AG09309 (cell line): ENCODE measurements around the gene CTDNEP1.

ENCODE experiments used
- DNase-seq: peaks from one replicate; pipeline ENCODE4 v3.0.0-alpha.2; 2010; ENCODE audit warnings: low read depth
- H3K4me3 ChIP-seq: 2 replicates; pipeline ENCODE4 v1.5.1; 2011; ENCODE audit warnings: mild to moderate bottlenecking, low read depth, low read length, moderate library complexity; ENCODE audit not compliant: control insufficient read depth
- CTCF ChIP-seq: IDR thresholded peaks from 2 replicates; pipeline ENCODE4 v1.5.1; 2011; ENCODE audit warnings: mild to moderate bottlenecking, low read depth, low read length, inconsistent platforms; ENCODE audit not compliant: insufficient read depth, control insufficient read depth; ENCODE audit errors: missing control alignments

CTDNEP1 gene

GRCh38 chr17:7241090-7241733, 10.3 kb downstream of the CTDNEP1 start:
- H3K4me3 ChIP-seq = peak overlapping the region; percentile 67
- no peak for DNase-seq
- TF ChIP-seq CTCF = no peak

DNA sequence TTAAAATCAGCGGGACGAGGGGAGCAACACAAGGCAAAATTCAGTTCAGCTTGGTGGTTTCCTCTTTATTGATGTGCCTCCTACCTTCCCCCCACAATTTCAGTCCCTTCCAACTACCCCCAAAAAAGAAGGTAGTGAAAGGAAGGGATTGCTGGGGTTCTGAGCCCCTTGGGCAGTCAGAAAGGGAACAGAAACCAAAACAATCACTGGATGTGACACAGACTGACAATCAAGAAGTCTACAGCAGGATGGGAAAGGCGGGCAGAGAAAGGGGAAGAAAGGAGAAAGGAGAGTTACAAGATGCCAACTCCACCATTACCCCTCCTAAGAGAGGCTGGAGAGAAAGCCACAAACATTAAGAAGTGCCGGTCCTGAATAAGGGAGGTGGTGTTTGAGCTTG, 11.2 kb downstream of the CTDNEP1 start:
- no peak for TF ChIP-seq CTCF
- no peak for DNase-seq

GRCh38 chr17:7239091-7240027, 12.2 kb downstream of the CTDNEP1 start, which contains the start of gene PHF23:
PHF23 (minus strand) TSS chr17:7239457; CDS start chr17:7239279, 178 bp downstream.
- peak; percentile 98 for DNase-seq
- no peak for TF ChIP-seq CTCF

More for the DNA sequence above, 11.2 kb downstream of the CTDNEP1 start:
- H3K4me3 ChIP-seq = peak overlapping the region; percentile 67

DNA sequence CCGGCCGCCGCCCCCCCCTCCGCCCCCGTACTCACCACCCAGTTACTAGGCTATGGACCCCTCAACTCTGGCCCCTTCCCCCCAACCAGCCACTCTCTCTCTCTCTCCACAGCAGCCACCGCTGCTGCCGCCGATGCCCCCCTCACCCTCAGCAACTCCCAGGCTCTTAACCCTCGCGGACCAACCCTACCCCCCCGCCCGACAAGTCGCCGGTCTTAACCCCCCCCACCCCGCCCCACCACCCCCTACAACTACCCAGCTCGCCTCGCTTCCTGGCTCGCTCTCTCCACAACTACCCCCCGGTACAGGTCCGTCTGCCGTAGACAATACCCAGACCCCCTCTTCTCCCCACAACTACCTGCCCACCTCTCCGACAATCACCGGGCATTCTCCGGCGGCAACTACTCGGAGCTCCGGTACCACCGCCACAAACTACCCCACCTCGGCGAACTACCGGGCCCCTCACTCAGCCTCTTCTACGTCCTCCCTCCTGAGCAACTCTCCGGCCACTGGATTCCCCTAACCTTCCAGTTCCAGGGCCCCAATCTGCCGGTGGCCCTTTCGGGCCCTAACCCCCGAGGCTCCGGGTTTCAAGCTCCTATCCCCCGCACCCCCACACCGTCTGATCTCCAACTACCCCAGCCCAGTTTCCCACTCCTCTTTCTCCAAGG, 13.0 kb downstream of the CTDNEP1 start:
- no peak for DNase-seq
- TF ChIP-seq CTCF = no peak

More at GRCh38 chr17:7239091-7240027, 12.2 kb downstream of the CTDNEP1 start, which contains the start of gene PHF23:
- H3K4me3 ChIP-seq = peak within 1 kb of the TSS; percentile 73

GRCh38 chr17:7237761-7238419, 13.6 kb downstream of the CTDNEP1 start:
- DNase-seq = no peak
- no peak for TF ChIP-seq CTCF
- H3K4me3 ChIP-seq = peak overlapping the region; percentile 73

More for the DNA sequence above, 13.0 kb downstream of the CTDNEP1 start:
- H3K4me3 ChIP-seq = peak overlapping the region; percentile 73
